K562 (cell line): Measurements from ENCODE around the gene PDE6B. TPM values are rescaled to one million over a fixed set of nuclear protein-coding genes. Genes with fewer than 3 reads are reported as not detected.

ENCODE experiments used
- ASH1L ChIP-seq: fragments of 450-650 bp; IDR thresholded peaks from 2 replicates; pipeline ENCODE4 v1.6.1; 2018; ENCODE audit warnings: borderline replicate concordance, mild to moderate bottlenecking, low read depth; ENCODE audit not compliant: partially characterized antibody
- CREB1 ChIP-seq, 2 experiments: sonication (generic) in 1 of 2; formaldehyde crosslinking in 1 of 2; IDR thresholded peaks; 2 replicates each; pipeline versions ENCODE4 v1.6.1 to v1.8.0; 2012 to 2022; ENCODE audit warnings: inconsistent platforms in 1 of 2, mild to moderate bottlenecking in 1 of 2, missing genetic modification reagents in 1 of 2, moderate library complexity in 1 of 2
- MECOM ChIP-seq: fragments of 250-450 bp; sonication (Bioruptor Pico); IDR thresholded peaks from 2 replicates; pipeline ENCODE4 v1.8.0; 2022; ENCODE audit warnings: inconsistent platforms
- MED1 ChIP-seq: sonication (generic); formaldehyde crosslinking; IDR thresholded peaks from 2 replicates; pipeline ENCODE4 v1.8.1; 2023; ENCODE audit warnings: missing genetic modification reagents, borderline replicate concordance
- MIER1 ChIP-seq: fragments of 450-650 bp; IDR thresholded peaks from 2 replicates; pipeline ENCODE4 v1.6.1; 2016; ENCODE audit warnings: antibody characterized with exemption, mild to moderate bottlenecking, low read depth
- MTA3 ChIP-seq: fragments of 450-650 bp; formaldehyde crosslinking; IDR thresholded peaks from 2 replicates; pipeline ENCODE4 v1.6.1; 2017; ENCODE audit warnings: mild to moderate bottlenecking, borderline replicate concordance
- PHB ChIP-seq: fragments of 250-450 bp; sonication (Bioruptor Pico); IDR thresholded peaks from 2 replicates; pipeline ENCODE4 v1.5.0; 2021
- RBM39 ChIP-seq: fragments of 200-400 bp; formaldehyde crosslinking; optimal IDR thresholded peaks from 2 replicates; pipeline ENCODE3; 2018; ENCODE audit warnings: low read depth, low read length
- ZNF165 ChIP-seq: fragments of 250-450 bp; sonication (Bioruptor Pico); IDR thresholded peaks from 2 replicates; pipeline ENCODE4 v1.4.0; 2020; ENCODE audit warnings: borderline replicate concordance
- ZNF347 ChIP-seq: fragments of 450-650 bp; formaldehyde crosslinking; IDR thresholded peaks from 2 replicates; pipeline ENCODE4 v1.4.0; 2020; ENCODE audit warnings: low read depth, mild to moderate bottlenecking, moderate library complexity
- polyA plus RNA-seq, 8 experiments: library from polyadenylated mRNA; depleted of rRNA in 4 of 8; stranded (reverse) in 5 of 8; unstranded in 3 of 8; fragments of >200 nt; fragmentation: Nextera tagmentation in 2 of 8; fragmentation: Illumina TruSeq in 1 of 8; extraction: Ambion mirVana in 2 of 8; extraction: Trizol in 1 of 8; gene quantifications; 2 replicates each; pipeline versions ENCODE4 v1.2.1 to v1.2.3, GENCODE V29; 2011 to 2014; ENCODE audit warnings: inconsistent platforms in 1 of 8, missing spikeins in 1 of 8
- total RNA-seq, 7 experiments: library from RNA; depleted of rRNA in 6 of 7; stranded (reverse); fragments of >200 nt in 6 of 7; fragmentation: Illumina TruSeq in 2 of 7; extraction: Trizol in 2 of 7; gene quantifications; 2 replicates each; pipeline versions ENCODE4 v1.2.1 to v1.2.3, GENCODE V29; 2011 to 2021; ENCODE audit warnings: low replicate concordance in 1 of 7
- TF ChIP-seq, protein P1 (sequence below), 3 experiments: IDR thresholded peaks in 2 of 3; conservative IDR thresholded peaks in 1 of 3; 2 replicates each; pipeline ENCODE4 v1.5.1; 2011 to 2012; ENCODE audit warnings: low read length in 3 of 3, mild to moderate bottlenecking in 3 of 3, control low read depth in 2 of 3, improper control_type of control experiment in 1 of 3, inconsistent platforms in 1 of 3, low read depth in 1 of 3, mixed read lengths in 1 of 3, moderate library complexity in 1 of 3; ENCODE audit not compliant: insufficient read depth in 2 of 3
- TF ChIP-seq, protein P2 (sequence below): sonication (generic); formaldehyde crosslinking; IDR thresholded peaks from 2 replicates; pipeline ENCODE4 v1.8.0; 2022; ENCODE audit warnings: missing genetic modification reagents, mild to moderate bottlenecking, moderate library complexity, borderline replicate concordance
- TF ChIP-seq, protein P3 (sequence below): fragments of 450-650 bp; IDR thresholded peaks from 2 replicates; pipeline ENCODE4 v1.6.1; 2017; ENCODE audit warnings: antibody characterized with exemption
- TF ChIP-seq, protein P4 (sequence below): fragments of 450-650 bp; IDR thresholded peaks from 2 replicates; pipeline ENCODE4 v1.6.1; 2017; ENCODE audit warnings: antibody characterized with exemption, mild to moderate bottlenecking

PDE6B gene
- total and polyA plus RNA-seq, 9 of the 15 experiments (the other 6 are each of a cell fraction or from before 2014, with no cell fraction given) = 0.04 TPM; not detected in 8

DNA sequence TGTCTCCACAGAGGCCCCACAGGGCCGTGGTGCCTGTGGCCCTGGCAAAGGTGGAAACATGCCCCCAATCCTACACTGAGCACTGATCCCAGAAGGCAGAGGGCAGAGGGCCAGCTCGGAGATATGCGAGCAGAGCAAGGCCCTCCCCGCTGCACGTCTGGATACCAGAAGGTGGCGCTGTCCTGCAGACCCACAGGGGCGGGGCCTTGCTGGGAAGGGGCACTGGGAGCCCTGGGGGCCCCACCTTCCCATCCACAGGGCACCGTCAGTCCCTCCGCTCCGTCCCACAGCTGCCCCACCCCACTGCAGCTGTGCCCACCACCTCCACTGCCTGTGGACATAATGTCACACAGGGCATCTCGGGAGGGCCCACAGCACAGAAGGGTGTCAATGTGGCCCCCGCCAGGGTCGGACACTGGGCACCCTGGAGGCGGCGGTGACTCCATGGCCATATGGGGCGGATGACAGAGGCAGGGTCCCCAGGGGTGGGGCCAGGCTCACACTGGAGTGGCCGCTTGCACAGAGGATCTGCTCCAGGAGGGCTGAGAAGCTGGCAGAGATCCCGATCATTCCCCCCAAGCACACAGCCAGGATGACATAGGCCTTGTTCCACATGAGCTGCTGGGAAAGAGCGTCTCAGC lies 58.7 kb downstream of the PDE6B start (continued):
- TF ChIP-seq, protein P1, sequence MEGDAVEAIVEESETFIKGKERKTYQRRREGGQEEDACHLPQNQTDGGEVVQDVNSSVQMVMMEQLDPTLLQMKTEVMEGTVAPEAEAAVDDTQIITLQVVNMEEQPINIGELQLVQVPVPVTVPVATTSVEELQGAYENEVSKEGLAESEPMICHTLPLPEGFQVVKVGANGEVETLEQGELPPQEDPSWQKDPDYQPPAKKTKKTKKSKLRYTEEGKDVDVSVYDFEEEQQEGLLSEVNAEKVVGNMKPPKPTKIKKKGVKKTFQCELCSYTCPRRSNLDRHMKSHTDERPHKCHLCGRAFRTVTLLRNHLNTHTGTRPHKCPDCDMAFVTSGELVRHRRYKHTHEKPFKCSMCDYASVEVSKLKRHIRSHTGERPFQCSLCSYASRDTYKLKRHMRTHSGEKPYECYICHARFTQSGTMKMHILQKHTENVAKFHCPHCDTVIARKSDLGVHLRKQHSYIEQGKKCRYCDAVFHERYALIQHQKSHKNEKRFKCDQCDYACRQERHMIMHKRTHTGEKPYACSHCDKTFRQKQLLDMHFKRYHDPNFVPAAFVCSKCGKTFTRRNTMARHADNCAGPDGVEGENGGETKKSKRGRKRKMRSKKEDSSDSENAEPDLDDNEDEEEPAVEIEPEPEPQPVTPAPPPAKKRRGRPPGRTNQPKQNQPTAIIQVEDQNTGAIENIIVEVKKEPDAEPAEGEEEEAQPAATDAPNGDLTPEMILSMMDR (IDR thresholded peaks at IDR 0.05 in 2 of 3, conservative IDR thresholded peaks at IDR 0.05 in 1 of 3; ENCODE audit: insufficient read depth in 2 of 3, low read depth in 1 of 3, low read length in 3 of 3) = peak; percentile 82 to 85 (median 84)
- TF ChIP-seq MIER1 (no peak), ZNF347 (CRISPR knock-in tag) (no peak), MECOM (CRISPR knock-in tag) (no peak), PHB (CRISPR knock-in tag) (no peak), ZNF165 (CRISPR knock-in tag) (no peak), RBM39 (no peak), MED1 (CRISPR knock-in tag) (no peak), ASH1L (no peak), MTA3 (peak; percentile 81; the same call in 1 of the 2 replicates), CREB1 (IDR thresholded peaks at IDR 0.05) (0 out of 2 replicates have a peak, but pooled peaks have one; percentile 23), CREB1 (CRISPR knock-in tag; IDR thresholded peaks at IDR 0.05) (peak; percentile 44; the same call in 1 of the 2 replicates)
- TF ChIP-seq, protein P2, sequence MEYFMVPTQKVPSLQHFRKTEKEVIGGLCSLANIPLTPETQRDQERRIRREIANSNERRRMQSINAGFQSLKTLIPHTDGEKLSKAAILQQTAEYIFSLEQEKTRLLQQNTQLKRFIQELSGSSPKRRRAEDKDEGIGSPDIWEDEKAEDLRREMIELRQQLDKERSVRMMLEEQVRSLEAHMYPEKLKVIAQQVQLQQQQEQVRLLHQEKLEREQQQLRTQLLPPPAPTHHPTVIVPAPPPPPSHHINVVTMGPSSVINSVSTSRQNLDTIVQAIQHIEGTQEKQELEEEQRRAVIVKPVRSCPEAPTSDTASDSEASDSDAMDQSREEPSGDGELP (CRISPR knock-in tag) = peak; percentile 41; the same call in 1 of the 2 replicates
- TF ChIP-seq, protein P3, sequence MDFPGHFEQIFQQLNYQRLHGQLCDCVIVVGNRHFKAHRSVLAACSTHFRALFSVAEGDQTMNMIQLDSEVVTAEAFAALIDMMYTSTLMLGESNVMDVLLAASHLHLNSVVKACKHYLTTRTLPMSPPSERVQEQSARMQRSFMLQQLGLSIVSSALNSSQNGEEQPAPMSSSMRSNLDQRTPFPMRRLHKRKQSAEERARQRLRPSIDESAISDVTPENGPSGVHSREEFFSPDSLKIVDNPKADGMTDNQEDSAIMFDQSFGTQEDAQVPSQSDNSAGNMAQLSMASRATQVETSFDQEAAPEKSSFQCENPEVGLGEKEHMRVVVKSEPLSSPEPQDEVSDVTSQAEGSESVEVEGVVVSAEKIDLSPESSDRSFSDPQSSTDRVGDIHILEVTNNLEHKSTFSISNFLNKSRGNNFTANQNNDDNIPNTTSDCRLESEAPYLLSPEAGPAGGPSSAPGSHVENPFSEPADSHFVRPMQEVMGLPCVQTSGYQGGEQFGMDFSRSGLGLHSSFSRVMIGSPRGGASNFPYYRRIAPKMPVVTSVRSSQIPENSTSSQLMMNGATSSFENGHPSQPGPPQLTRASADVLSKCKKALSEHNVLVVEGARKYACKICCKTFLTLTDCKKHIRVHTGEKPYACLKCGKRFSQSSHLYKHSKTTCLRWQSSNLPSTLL = no peak
- TF ChIP-seq, protein P4, sequence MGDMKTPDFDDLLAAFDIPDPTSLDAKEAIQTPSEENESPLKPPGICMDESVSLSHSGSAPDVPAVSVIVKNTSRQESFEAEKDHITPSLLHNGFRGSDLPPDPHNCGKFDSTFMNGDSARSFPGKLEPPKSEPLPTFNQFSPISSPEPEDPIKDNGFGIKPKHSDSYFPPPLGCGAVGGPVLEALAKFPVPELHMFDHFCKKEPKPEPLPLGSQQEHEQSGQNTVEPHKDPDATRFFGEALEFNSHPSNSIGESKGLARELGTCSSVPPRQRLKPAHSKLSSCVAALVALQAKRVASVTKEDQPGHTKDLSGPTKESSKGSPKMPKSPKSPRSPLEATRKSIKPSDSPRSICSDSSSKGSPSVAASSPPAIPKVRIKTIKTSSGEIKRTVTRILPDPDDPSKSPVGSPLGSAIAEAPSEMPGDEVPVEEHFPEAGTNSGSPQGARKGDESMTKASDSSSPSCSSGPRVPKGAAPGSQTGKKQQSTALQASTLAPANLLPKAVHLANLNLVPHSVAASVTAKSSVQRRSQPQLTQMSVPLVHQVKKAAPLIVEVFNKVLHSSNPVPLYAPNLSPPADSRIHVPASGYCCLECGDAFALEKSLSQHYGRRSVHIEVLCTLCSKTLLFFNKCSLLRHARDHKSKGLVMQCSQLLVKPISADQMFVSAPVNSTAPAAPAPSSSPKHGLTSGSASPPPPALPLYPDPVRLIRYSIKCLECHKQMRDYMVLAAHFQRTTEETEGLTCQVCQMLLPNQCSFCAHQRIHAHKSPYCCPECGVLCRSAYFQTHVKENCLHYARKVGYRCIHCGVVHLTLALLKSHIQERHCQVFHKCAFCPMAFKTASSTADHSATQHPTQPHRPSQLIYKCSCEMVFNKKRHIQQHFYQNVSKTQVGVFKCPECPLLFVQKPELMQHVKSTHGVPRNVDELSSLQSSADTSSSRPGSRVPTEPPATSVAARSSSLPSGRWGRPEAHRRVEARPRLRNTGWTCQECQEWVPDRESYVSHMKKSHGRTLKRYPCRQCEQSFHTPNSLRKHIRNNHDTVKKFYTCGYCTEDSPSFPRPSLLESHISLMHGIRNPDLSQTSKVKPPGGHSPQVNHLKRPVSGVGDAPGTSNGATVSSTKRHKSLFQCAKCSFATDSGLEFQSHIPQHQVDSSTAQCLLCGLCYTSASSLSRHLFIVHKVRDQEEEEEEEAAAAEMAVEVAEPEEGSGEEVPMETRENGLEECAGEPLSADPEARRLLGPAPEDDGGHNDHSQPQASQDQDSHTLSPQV = no peak
